Measurements from ENCODE around the gene SOX6. TPM values are rescaled to one million over a fixed set of nuclear protein-coding genes. Genes with fewer than 3 reads are reported as not detected.
"Not testable (repeated sequence)": the region's sequence is repeated elsewhere in the genome, so short reads cannot be mapped to it uniquely, and the experiment has no call there.

The SOX6 gene
- total and polyA plus RNA-seq, 4 donors, result under 0.01 to 11.8 (median 4.8) TPM

DNA sequence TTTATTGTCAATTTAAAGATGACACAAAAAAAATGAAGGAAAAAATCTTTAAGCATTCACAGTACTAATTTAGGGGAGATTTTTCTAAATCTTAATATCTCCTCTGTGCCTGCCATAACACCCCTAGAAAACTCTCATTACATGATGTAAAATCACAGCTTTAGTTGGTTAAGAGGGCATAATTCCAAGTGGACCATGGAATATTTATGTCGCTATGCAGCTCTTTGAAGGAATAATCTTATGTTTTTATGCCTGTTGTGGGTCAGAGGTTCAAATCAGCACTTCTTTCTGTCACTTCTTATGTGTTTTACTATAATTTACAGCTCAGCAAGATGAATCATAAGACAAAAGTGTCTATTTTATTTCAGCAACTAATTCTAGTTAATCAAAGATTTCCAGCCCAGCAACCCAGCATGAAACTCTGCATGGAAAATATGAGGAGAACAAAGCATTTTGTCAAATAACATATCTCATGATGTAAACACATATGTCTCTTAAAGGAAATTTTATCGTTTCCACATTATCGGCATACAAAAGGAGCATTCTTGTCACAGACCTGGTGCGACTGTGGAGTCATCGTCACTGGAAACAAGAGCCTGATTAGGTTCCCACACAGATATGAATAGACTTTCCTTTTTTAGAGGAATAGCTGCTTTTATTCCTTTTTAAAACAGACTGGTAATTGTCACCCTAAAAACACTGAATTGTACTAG is 274.8 kb downstream of the SOX6 start:
- intact Hi-C loops (cut with DNase I), result no loop called here
- 18 to 21% methylated on average over 5 of the region's 5 CpGs for WGBS, 2 donors
- Histone ChIP-seq H3K27ac (ENCODE audit: low read depth in 1 of 2, low read length in 2 of 2) (no peak overlapping the region), H3K4me1 (ENCODE audit: control insufficient read depth in 1 of 2, insufficient read depth in 2 of 2, low read length in 2 of 2) (no peaks in the 10 kb centered on the region), H3K27me3 (ENCODE audit: control insufficient read depth in 1 of 2, insufficient read depth in 2 of 2, low read length in 1 of 2) (no peaks in the 10 kb centered on the region), H3K4me3 (ENCODE audit: low read length in 2 of 2) (no peak overlapping the region), H3K36me3 (ENCODE audit: control insufficient read depth in 1 of 2, insufficient read depth in 2 of 2, low read length in 1 of 2) (no peaks in the 10 kb centered on the region), H3K9me3 (ENCODE audit: control insufficient read depth, low read length) (no peaks in the 10 kb centered on the region)
- no peak for ATAC-seq (ENCODE audit: low FRiP score)
- no peak for DNase-seq

DNA sequence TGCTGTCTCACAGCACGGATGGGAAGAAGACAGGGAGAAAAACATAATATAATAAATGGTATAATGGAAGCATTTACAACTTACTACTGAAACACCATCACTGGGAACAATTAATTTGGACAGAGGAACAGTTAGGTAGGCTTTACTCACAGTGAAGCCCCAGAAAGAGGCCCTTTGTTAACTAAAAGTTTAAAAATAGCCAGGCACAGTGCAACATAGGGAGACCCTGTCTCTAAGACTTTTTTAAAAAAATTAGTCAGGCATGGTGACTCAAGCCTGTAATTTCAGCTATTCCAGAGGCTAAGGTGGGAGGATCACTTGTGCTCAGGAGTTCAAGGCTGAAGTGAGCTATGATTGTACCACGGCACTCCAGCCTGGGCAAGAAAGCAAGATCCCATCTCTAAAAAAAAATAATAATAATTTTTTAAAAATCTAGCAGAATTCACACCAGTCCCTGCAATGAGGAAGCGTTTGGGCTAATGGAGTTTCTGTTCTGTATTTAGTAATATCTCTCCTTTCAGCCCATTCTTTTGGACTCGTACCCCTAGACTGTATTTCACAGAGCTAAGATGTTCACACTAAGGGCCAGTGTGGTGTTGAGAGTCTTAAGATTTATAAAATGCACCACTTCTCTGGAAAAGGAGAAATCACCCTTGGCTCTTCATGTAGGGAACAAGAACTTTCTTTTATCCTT is 275.5 kb downstream of the SOX6 start:
- H3K36me3 ChIP-seq (ENCODE audit: control insufficient read depth in 1 of 2, insufficient read depth in 2 of 2, low read length in 1 of 2), result no peaks in the 10 kb centered on the region
- DNase-seq, result no peak
- ATAC-seq (ENCODE audit: low FRiP score), result no peak
- H3K9me3 ChIP-seq (ENCODE audit: control insufficient read depth, low read length), result no peaks in the 10 kb centered on the region
- WGBS, 2 donors, result 90 to 93% methylated on average over 4 of the region's 4 CpGs
- no peaks in the 10 kb centered on the region for H3K4me1 ChIP-seq (ENCODE audit: control insufficient read depth in 1 of 2, insufficient read depth in 2 of 2, low read length in 2 of 2)
- no peak overlapping the region for H3K27ac ChIP-seq (ENCODE audit: low read depth in 1 of 2, low read length in 2 of 2)
- H3K27me3 ChIP-seq (ENCODE audit: control insufficient read depth in 1 of 2, insufficient read depth in 2 of 2, low read length in 1 of 2), result no peaks in the 10 kb centered on the region
- intact Hi-C loops (cut with DNase I), result no loop called here
- H3K4me3 ChIP-seq (ENCODE audit: low read length in 2 of 2), result no peak overlapping the region

DNA sequence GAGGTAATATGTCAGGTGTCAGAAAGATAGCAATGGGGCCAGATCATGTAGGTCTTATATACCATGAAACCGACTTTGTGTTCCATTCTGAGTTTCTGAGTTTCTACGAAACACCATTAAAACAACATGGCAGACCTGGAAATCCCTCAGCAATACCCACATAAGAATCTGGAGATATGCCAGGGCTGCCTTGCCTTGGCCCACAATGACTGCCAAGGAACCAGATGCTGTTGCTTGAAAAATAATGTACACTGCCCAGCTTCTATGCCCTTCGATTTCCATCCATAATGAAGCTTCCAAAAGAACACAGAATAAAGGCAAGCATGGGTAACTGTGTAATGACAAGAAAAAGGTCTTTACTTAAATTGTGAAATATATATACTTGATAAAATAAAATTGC is 277.4 kb downstream of the SOX6 start:
- no peaks in the 10 kb centered on the region for H3K36me3 ChIP-seq (ENCODE audit: control insufficient read depth in 1 of 2, insufficient read depth in 2 of 2, low read length in 1 of 2)

DNA sequence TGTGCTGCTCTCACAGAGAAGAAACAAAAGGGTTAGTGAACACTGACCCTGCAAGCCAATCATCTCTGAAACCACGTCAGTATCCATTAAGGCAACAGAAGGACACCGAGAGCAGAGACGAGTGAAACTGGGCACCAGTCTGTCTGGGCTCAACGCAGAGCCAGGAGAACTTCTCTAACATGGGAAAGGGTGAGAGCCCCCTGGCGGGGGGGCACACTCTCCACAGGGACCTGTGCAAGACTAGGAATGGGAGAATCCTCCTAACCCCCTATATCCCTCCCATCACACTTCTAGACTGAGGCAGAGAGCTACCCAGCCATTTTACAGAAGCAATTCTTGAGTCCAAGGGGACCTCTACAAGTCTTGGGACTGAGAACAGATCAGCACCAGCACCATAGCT is 285.8 kb downstream of the SOX6 start:
- 91 to 93% methylated on average over 5 of the region's 5 CpGs for WGBS, 2 donors
- ATAC-seq (ENCODE audit: low FRiP score), result no peak

More for the DNA sequence above, 277.4 kb downstream of the SOX6 start:
- no peak for DNase-seq
- ATAC-seq (ENCODE audit: low FRiP score), result no peak
- no peak overlapping the region for H3K4me3 ChIP-seq (ENCODE audit: low read length in 2 of 2)
- H3K27ac ChIP-seq (ENCODE audit: low read depth in 1 of 2, low read length in 2 of 2), result no peak overlapping the region
- no peaks in the 10 kb centered on the region for H3K4me1 ChIP-seq (ENCODE audit: control insufficient read depth in 1 of 2, insufficient read depth in 2 of 2, low read length in 2 of 2)
- 86 to 91% methylated on average over 3 of the region's 3 CpGs for WGBS, 2 donors
- no peaks in the 10 kb centered on the region for H3K27me3 ChIP-seq (ENCODE audit: control insufficient read depth in 1 of 2, insufficient read depth in 2 of 2, low read length in 1 of 2)
- H3K9me3 ChIP-seq (ENCODE audit: control insufficient read depth, low read length), result no peaks in the 10 kb centered on the region
- intact Hi-C loops (cut with DNase I), result no loop called here

DNA sequence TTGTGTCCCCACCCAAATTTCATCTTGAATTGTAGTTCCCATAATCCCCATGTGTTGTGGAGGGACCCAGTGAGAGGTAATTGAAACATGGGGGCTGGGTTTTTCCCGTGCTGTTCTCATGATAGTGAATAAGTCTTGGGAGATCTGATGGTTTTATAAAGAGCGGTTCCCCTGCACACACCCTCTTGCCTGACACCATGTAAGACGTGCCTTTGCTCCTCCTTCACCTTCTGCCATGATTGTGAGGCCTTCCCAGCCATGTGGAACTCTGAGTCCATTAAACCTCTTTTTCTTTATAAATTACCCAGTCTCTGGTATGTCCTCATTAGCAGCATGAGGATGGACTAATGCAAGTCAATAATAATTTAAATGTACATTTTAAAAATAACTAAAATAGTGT is 289.1 kb downstream of the SOX6 start:
- H3K27me3 ChIP-seq (ENCODE audit: control insufficient read depth in 1 of 2, insufficient read depth in 2 of 2, low read length in 1 of 2); H3K27ac ChIP-seq (ENCODE audit: low read depth in 1 of 2, low read length in 2 of 2); H3K4me3 ChIP-seq (ENCODE audit: low read length in 2 of 2); H3K9me3 ChIP-seq (ENCODE audit: control insufficient read depth, low read length); H3K36me3 ChIP-seq (ENCODE audit: control insufficient read depth in 1 of 2, insufficient read depth in 2 of 2, low read length in 1 of 2); DNase-seq; ATAC-seq (ENCODE audit: low FRiP score); H3K4me1 ChIP-seq (ENCODE audit: control insufficient read depth in 1 of 2, insufficient read depth in 2 of 2, low read length in 2 of 2); intact Hi-C loops (cut with DNase I): not testable (repeated sequence)
- 79 to 91% methylated on average over 3 of the region's 3 CpGs for WGBS, 2 donors

More for the DNA sequence above, 285.8 kb downstream of the SOX6 start:
- intact Hi-C loops (cut with DNase I), result no loop called here
- H3K36me3 ChIP-seq (ENCODE audit: control insufficient read depth in 1 of 2, insufficient read depth in 2 of 2, low read length in 1 of 2), result no peaks in the 10 kb centered on the region
- no peak overlapping the region for H3K4me3 ChIP-seq (ENCODE audit: low read length in 2 of 2)
- no peaks in the 10 kb centered on the region for H3K27me3 ChIP-seq (ENCODE audit: control insufficient read depth in 1 of 2, insufficient read depth in 2 of 2, low read length in 1 of 2)
- DNase-seq, result no peak
- H3K4me1 ChIP-seq (ENCODE audit: control insufficient read depth in 1 of 2, insufficient read depth in 2 of 2, low read length in 2 of 2), result no peaks in the 10 kb centered on the region
- no peak overlapping the region for H3K27ac ChIP-seq (ENCODE audit: low read depth in 1 of 2, low read length in 2 of 2)
- no peaks in the 10 kb centered on the region for H3K9me3 ChIP-seq (ENCODE audit: control insufficient read depth, low read length)

DNA sequence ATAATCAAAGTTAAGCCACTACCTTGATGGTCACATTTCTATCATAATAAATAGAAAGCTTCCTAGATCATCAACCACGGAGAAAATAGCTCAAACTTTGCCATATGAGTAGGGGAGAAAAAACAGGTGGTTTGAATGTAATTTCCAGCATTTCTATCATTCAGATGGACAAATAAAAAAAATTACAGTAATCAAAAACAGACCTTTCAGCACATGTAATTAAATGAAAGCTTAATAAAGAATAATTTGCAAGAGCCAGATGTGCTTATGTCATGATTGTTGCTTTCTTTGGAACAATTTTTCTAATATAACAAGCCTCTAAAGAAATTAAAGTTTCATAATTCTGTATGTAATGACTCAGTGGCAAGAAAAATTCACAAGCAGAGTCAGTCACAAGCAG is 297.0 kb downstream of the SOX6 start:
- Histone ChIP-seq H3K4me1 (ENCODE audit: control insufficient read depth in 1 of 2, insufficient read depth in 2 of 2, low read length in 2 of 2) (no peaks in the 10 kb centered on the region), H3K27me3 (ENCODE audit: control insufficient read depth in 1 of 2, insufficient read depth in 2 of 2, low read length in 1 of 2) (peaks cover 0 to 2% of the 10 kb centered on the region in 2 donors), H3K9me3 (ENCODE audit: control insufficient read depth, low read length) (no peaks in the 10 kb centered on the region), H3K36me3 (ENCODE audit: control insufficient read depth in 1 of 2, insufficient read depth in 2 of 2, low read length in 1 of 2) (no peaks in the 10 kb centered on the region), H3K27ac (ENCODE audit: low read depth in 1 of 2, low read length in 2 of 2) (no peak overlapping the region), H3K4me3 (ENCODE audit: low read length in 2 of 2) (no peak overlapping the region)
- WGBS, 2 donors, result 79 to 87% methylated on average over 1 of the region's 1 CpG
- ATAC-seq (ENCODE audit: low FRiP score), result no peak
- intact Hi-C loops (cut with DNase I), result no loop called here
- no peak for DNase-seq

DNA sequence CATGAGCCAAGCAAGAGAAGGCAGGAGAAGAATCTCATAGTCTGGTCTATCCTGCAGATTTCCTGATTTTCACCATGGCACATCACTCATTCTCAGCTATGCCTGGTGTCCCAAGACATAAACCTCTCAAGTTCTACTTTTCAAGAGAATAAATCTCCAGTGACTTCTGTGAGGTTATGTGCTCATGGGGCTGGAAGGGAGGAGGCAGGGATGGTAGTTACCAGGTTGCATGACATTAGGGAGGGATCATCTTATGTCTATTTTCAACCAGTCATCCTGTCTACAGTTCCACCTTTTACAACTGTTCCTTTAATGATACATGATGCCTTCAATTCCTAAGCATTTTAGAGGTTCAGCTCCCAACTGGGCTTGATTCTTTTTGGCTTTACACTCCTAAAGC is 297.7 kb downstream of the SOX6 start:
- no peak for DNase-seq
- H3K27ac ChIP-seq (ENCODE audit: low read depth in 1 of 2, low read length in 2 of 2), result no peak overlapping the region
- H3K36me3 ChIP-seq (ENCODE audit: control insufficient read depth in 1 of 2, insufficient read depth in 2 of 2, low read length in 1 of 2), result no peaks in the 10 kb centered on the region
- H3K4me3 ChIP-seq (ENCODE audit: low read length in 2 of 2), result no peak overlapping the region
- no peaks in the 10 kb centered on the region for H3K4me1 ChIP-seq (ENCODE audit: control insufficient read depth in 1 of 2, insufficient read depth in 2 of 2, low read length in 2 of 2)
- H3K9me3 ChIP-seq (ENCODE audit: control insufficient read depth, low read length), result no peaks in the 10 kb centered on the region
- H3K27me3 ChIP-seq (ENCODE audit: control insufficient read depth in 1 of 2, insufficient read depth in 2 of 2, low read length in 1 of 2), result peaks cover 0 to 2% of the 10 kb centered on the region in 2 donors
- ATAC-seq (ENCODE audit: low FRiP score), result no peak
- intact Hi-C loops (cut with DNase I), result no loop called here

DNA sequence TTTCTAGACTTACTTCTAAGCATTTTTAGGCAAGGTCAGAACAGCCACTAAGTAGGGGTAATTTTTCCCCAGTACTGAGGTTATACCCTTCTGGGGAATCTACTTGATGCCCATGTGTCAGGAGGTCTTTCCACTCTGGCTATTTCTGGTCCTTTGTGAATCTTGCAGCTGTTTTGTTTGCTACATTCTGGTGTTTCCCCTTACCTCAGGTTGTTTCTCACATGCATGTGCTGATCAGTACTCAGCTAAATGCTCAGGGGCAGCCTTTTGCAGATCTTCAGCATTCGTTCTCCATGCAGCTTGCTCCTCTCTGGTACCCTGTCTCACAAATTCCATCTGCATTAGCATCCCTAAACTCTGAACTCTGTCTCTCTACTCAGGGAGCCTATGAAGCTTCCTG is 303.6 kb downstream of the SOX6 start:
- H3K9me3 ChIP-seq (ENCODE audit: control insufficient read depth, low read length), result peaks cover 1% of the 10 kb centered on the region
- intact Hi-C loops (cut with DNase I), result no loop called here
- no peaks in the 10 kb centered on the region for H3K4me1 ChIP-seq (ENCODE audit: control insufficient read depth in 1 of 2, insufficient read depth in 2 of 2, low read length in 2 of 2)
- H3K27ac ChIP-seq (ENCODE audit: low read depth in 1 of 2, low read length in 2 of 2), result no peak overlapping the region
- WGBS, 2 donors, result 82 to 92% methylated on average over 1 of the region's 1 CpG
- ATAC-seq (ENCODE audit: low FRiP score) (no peak), DNase-seq (no peak)
- peaks cover 0 to 2% of the 10 kb centered on the region in 2 donors for H3K27me3 ChIP-seq (ENCODE audit: control insufficient read depth in 1 of 2, insufficient read depth in 2 of 2, low read length in 1 of 2)
- peaks cover 0 to 2% of the 10 kb centered on the region in 2 donors for H3K36me3 ChIP-seq (ENCODE audit: control insufficient read depth in 1 of 2, insufficient read depth in 2 of 2, low read length in 1 of 2)
- no peak overlapping the region for H3K4me3 ChIP-seq (ENCODE audit: low read length in 2 of 2)

DNA sequence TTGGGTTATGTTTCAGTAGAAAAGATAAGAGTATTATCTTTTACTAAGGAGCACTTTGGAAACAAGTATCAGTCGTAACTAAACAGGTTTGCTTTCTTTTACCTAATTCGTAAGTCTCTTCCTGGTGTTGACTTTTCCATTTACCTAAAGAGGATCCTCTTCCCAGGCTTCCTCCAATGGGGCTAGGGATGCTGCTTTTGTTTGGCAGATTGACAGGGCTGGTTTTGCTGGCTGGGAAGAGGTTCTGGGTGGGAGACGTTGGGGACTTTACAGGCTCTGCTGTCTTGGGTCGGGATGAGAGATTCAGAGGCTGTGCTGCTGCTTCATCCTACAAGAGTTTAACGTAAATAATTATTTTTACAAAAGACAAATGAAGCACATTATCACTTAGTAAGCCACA is 306.7 kb downstream of the SOX6 start:
- no peak for DNase-seq
- intact Hi-C loops (cut with DNase I), result no loop called here
- WGBS, 2 donors, result 77 to 78% methylated on average over 5 of the region's 5 CpGs
- H3K9me3 ChIP-seq (ENCODE audit: control insufficient read depth, low read length), result peaks cover 1% of the 10 kb centered on the region
- no peak for ATAC-seq (ENCODE audit: low FRiP score)
- H3K36me3 ChIP-seq (ENCODE audit: control insufficient read depth in 1 of 2, insufficient read depth in 2 of 2, low read length in 1 of 2), result peaks cover 0 to 4% of the 10 kb centered on the region in 2 donors
- no peaks in the 10 kb centered on the region for H3K4me1 ChIP-seq (ENCODE audit: control insufficient read depth in 1 of 2, insufficient read depth in 2 of 2, low read length in 2 of 2)
- peaks cover 0 to 2% of the 10 kb centered on the region in 2 donors for H3K27me3 ChIP-seq (ENCODE audit: control insufficient read depth in 1 of 2, insufficient read depth in 2 of 2, low read length in 1 of 2)
- H3K27ac ChIP-seq (ENCODE audit: low read depth in 1 of 2, low read length in 2 of 2), result no peak overlapping the region
- H3K4me3 ChIP-seq (ENCODE audit: low read length in 2 of 2), result no peak overlapping the region
